Measurements from ENCODE around the gene KCNMB1.

Gene KCNMB1

GRCh38 chr5:170337045-170337733, 52.0 kb downstream of the KCNMB1 start:
- H3K27ac ChIP-seq (ENCODE audit: low read length), result no peak overlapping the region
- H3K4me2 ChIP-seq (ENCODE audit: low read depth, low read length), result no peak overlapping the region
- H2AFZ ChIP-seq (ENCODE audit: low read length), result no peak overlapping the region
- no peaks in the 10 kb centered on the region for H3K79me2 ChIP-seq (ENCODE audit: low read length)
- TF ChIP-seq EZH2phosphoT487 (IDR thresholded peaks at IDR 0.05; ENCODE audit: low read length), result no peak
- no peak for TF ChIP-seq EZH2 (optimal IDR thresholded peaks at IDR 0.05; ENCODE audit: low read depth, low read length)
- TF ChIP-seq CTCF (IDR thresholded peaks at IDR 0.05; ENCODE audit: low read length), result no peak
- H3F3A ChIP-seq (ENCODE audit: insufficient read depth, low read length), result peaks cover 16% of the 10 kb centered on the region
- H3K9me3 ChIP-seq (replicated peaks; ENCODE audit: insufficient read depth, low read length), result no peaks in the 10 kb centered on the region
- H3K9me2 ChIP-seq (replicated peaks; ENCODE audit: insufficient read depth, low read length), result no peaks in the 10 kb centered on the region
- H3K27me3 ChIP-seq (replicated peaks; ENCODE audit: insufficient read depth, low read length), result no peaks in the 10 kb centered on the region
- H3K4me1 ChIP-seq (ENCODE audit: low read length), result peaks cover 33% of the 10 kb centered on the region
- no peak for DNase-seq
- no peak overlapping the region for H3K4me3 ChIP-seq (ENCODE audit: low read length)
- H4K20me1 ChIP-seq (ENCODE audit: insufficient read depth, low read length), result no peaks in the 10 kb centered on the region
- no peak overlapping the region for H3K9ac ChIP-seq (ENCODE audit: low read length)
- no peaks in the 10 kb centered on the region for H3K36me3 ChIP-seq (replicated peaks; ENCODE audit: insufficient read depth, low read length)

GRCh38 chr5:170336065-170336464, 53.1 kb downstream of the KCNMB1 start:
- no peaks in the 10 kb centered on the region for H3K36me3 ChIP-seq (replicated peaks; ENCODE audit: insufficient read depth, low read length)
- H2AFZ ChIP-seq (ENCODE audit: low read length), result no peak overlapping the region
- H3K27me3 ChIP-seq (replicated peaks; ENCODE audit: insufficient read depth, low read length), result no peaks in the 10 kb centered on the region
- H3K9me3 ChIP-seq (replicated peaks; ENCODE audit: insufficient read depth, low read length), result no peaks in the 10 kb centered on the region
- H3K9me2 ChIP-seq (replicated peaks; ENCODE audit: insufficient read depth, low read length), result no peaks in the 10 kb centered on the region
- H3K79me2 ChIP-seq (ENCODE audit: low read length), result no peaks in the 10 kb centered on the region
- H3K4me2 ChIP-seq (ENCODE audit: low read depth, low read length), result no peak overlapping the region
- H3F3A ChIP-seq (ENCODE audit: insufficient read depth, low read length), result peaks cover 19% of the 10 kb centered on the region
- H3K9ac ChIP-seq (ENCODE audit: low read length), result no peak overlapping the region
- TF ChIP-seq CTCF (IDR thresholded peaks at IDR 0.05; ENCODE audit: low read length) (no peak), EZH2phosphoT487 (IDR thresholded peaks at IDR 0.05; ENCODE audit: low read length) (no peak), EZH2 (optimal IDR thresholded peaks at IDR 0.05; ENCODE audit: low read depth, low read length) (no peak)
- H3K27ac ChIP-seq (ENCODE audit: low read length), result no peak overlapping the region
- no peak for DNase-seq
- H3K4me3 ChIP-seq (ENCODE audit: low read length), result no peak overlapping the region
- H3K4me1 ChIP-seq (ENCODE audit: low read length), result peaks cover 42% of the 10 kb centered on the region
- no peaks in the 10 kb centered on the region for H4K20me1 ChIP-seq (ENCODE audit: insufficient read depth, low read length)

- Histone ChIP-seq H3K36me3 (replicated peaks; ENCODE audit: insufficient read depth, low read length) (no peaks in the 10 kb centered on the region), H3K79me2 (ENCODE audit: low read length) (no peaks in the 10 kb centered on the region), H3F3A (ENCODE audit: insufficient read depth, low read length) (peaks cover 19% of the 10 kb centered on the region), H3K9me3 (replicated peaks; ENCODE audit: insufficient read depth, low read length) (no peaks in the 10 kb centered on the region), H3K4me2 (ENCODE audit: low read depth, low read length) (no peak overlapping the region), H3K9me2 (replicated peaks; ENCODE audit: insufficient read depth, low read length) (no peaks in the 10 kb centered on the region), H4K20me1 (ENCODE audit: insufficient read depth, low read length) (no peaks in the 10 kb centered on the region), H3K9ac (ENCODE audit: low read length) (no peak overlapping the region), H3K4me1 (ENCODE audit: low read length) (peaks cover 51% of the 10 kb centered on the region), H2AFZ (ENCODE audit: low read length) (no peak overlapping the region), H3K27ac (ENCODE audit: low read length) (no peak overlapping the region), H3K4me3 (ENCODE audit: low read length) (no peak overlapping the region), H3K27me3 (replicated peaks; ENCODE audit: insufficient read depth, low read length) (no peaks in the 10 kb centered on the region)
- no peak for DNase-seq
- TF ChIP-seq EZH2 (optimal IDR thresholded peaks at IDR 0.05; ENCODE audit: low read depth, low read length), result no peak
- TF ChIP-seq EZH2phosphoT487 (IDR thresholded peaks at IDR 0.05; ENCODE audit: low read length), result no peak
- TF ChIP-seq CTCF (IDR thresholded peaks at IDR 0.05; ENCODE audit: low read length), result no peak
These were observed 54.5 kb downstream of the KCNMB1 start for GRCh38 chr5:170334626-170335025.

All from MM.1S (cell line).